Activated CD4-positive, alpha-beta T cell treated with anti-CD3 and anti-CD28 coated beads for 24 hours (primary cell): ENCODE results near the gene CCNK.

Experiments
- DNase-seq, 2 donors: peaks; one replicate each; pipeline ENCODE4 v3.0.0-alpha.2; 2020; ENCODE audit warnings: low read depth in 2 of 2

The CCNK gene

DNA sequence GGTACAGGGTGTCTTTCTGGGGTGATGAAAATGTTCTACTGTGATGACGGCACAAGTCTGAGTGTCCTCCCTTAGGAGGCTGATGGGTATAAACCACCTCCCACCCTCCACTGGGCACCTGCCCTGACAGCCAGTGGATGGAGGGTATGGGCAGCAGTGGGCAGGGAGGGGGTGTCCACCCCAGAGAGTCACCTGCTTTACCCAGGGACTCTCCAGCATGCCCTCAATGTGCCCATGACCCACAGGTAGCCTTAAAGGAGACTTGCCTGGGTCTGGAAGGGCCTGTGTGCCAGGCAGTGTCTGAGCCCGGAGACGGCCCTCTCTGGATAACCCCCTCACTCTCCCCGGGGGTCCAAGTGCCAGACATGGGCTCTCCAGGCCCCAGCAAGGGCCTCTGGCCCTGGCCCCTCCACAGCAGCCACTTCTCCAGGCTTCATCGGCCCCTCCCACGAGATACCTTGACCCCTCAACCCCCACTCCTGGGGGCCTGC, 38.8 kb downstream of the CCNK start:
- DNase-seq: no peak

DNA sequence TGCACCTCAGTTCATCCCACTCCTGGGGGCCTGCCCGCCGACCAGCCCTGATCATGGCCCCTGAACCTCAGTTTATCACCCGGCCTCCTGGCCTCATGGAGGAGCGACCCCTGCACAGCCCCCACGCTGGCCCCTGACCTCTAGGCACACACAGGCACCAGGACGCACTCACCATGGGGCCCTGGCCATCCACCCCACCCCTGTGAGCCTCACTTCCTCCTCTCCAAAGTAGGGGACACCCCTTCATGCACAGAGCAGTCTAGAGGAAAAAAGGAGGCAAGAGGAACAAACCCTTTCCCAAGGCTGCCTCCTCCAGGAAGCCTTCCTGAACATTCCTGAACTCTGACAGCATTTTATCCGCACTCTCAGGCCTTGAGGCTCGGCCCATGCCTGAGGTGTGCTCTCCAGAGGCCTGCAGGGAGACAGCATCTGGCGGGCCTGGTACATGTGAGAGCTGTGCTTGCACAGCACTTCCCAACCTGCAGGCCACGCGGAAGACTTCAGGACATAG, 39.4 kb downstream of the CCNK start:
- DNase-seq: no peak

DNA sequence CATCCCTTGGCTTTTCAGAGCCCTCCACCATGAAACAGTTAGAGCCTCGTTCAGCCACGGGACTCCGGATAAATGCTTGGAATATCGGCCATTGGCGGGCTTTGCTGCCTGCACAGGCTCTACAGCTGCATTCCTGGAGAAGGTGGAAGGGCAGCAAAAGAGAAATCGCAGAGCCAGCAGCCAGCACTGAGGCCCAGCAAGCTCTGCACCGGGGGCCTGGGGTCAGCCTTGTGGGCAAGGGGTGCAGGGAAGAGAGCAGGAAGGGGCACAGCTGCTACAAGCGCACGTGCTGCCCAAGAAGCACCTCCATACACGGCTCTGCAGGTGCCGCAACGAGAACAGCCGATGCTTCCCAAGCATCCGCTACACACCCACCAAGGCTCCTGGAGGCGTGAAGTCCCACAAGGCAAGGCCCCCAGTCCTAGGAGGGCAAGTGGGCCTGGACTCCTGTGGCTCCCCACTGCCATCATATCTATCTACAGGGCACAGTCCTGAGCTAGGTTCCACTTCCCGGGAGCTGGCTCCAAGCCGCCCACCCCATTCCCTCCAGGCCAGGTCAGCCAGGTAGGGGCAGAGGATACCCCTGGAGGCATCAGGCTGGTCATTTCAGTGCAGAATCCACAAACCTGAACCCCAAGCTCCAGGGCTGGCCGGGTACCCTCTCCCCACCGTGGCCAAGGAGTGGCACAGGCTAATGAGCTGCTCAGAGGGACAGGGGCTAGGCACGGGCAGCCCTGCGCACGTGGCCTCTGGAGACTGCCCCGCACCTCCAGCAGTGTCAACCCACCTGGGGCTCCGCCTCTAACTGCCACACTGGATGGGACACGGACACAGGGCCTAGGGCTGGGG, 40.2 kb downstream of the CCNK start:
- no peak for DNase-seq

DNA sequence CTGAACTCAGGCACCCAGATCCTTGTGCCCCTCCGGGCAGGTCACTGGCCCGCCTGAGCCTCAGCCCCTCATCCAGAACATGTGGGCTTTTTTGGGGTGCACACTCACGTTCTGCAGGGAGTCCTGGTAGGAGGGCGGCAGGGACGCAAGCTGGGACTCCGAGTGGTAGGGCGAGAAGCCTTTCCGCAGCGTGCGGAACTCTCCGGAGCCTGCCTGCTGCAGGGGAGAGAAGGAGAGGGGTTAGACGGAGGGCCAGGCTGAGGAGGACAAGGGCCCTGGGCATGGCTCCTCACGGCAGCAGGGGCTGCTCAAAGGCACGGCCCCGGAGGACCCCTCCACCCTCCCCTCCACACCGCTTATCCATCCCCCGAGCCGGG, 40.8 kb downstream of the CCNK start:
- no peak for DNase-seq

DNA sequence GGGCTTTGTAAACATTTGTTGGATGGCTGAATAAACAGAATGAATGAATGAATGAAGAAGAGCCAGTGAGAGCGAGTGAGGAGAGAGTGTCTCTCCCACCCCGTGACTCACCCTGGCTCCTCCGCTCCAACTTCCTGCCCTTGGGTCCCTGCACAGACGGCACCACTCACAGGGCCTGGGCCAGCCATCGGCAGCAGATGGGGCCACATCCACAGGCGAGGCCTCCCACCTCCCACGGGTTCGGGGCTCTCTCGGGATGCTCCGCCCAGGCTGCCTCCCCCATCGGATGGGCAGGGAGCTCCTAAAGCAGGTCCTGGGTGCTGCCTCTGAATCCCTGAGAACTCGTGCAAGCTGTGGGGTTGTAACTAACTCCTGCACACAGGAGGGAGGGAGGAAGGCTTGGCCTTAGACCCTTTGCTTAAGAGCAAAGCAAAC, 41.3 kb downstream of the CCNK start:
- no peak for DNase-seq

DNA sequence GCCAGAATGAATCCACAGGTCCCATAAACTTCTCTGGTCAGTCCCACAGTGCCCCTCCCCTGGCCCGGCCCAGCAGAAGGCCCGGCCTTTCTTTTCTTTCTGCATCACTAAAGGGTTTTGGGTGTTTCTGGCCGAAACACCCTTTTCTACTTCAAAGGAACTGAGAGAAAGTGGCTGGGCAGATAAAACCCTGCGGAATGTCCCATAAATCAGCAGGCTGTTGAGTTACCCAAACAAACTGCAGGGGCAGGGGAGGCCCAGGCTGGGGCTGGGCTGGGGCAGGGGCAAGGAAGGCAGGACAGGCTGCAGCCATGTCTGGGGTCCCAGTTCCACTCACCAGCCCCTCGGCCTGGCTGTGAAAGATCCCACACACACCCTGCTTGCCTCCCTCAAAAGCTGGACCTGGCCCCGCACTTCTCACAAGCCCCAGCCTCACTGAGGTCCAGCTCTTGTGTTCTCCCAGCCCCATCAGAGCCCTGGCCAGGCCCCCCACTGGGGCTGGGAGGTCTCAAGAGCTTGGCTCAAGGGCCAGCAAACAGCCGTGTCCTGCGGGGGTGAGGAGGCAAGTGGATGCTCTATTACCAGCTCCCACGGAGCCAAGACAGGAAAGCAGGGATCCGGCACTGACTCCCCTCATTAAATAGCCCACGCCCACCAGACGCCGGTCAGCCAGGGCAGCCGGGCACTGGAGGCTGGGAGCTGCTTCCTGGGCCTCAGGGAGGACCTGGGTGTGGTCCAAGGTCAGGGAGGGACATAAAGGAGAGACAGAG, 41.9 kb downstream of the CCNK start:
- no peak for DNase-seq

DNA sequence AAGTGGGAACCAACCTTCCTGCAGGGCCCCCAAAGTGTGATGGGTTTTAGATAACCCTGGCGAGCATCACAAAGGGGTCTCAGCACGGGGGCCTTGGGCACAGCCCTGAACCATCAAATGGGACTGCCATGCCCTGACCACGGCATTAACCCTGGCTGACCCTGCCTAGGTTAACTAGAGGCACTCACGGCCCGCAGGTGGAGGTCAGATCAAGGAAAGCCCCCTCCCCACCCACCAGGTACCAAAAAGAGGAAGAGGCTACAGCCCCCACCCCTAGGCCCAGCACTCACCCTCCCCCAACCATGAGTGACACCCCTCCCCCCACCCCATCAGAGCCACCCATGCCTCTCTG, 42.5 kb downstream of the CCNK start:
- no peak for DNase-seq

DNA sequence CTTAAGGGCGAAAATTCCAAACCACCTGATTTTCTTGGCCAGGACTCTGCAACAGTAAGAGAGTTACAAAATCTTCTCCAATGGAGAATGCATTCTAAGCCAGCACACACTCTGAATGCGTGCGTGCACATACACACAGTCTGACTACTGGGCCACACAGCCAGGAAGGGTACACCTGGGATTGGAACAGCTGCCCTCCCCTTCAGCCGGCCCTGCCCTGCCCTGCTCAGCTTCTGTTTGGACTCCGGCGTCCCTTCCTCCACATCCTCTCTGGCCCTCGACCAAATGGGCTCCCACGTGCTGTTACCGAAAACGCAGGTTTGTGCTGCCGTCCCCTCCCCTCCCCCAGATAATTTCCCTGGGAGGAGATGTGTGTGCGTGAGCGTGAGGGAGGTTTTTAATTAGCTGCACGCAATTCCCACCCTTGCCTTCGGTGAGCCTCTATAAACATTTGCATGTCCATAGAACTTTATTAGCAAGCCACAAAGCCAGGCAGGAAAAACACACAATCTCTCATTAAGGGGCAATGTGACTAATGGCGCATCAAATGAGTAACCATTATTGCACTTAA, 43.0 kb downstream of the CCNK start:
- no peak for DNase-seq

DNA sequence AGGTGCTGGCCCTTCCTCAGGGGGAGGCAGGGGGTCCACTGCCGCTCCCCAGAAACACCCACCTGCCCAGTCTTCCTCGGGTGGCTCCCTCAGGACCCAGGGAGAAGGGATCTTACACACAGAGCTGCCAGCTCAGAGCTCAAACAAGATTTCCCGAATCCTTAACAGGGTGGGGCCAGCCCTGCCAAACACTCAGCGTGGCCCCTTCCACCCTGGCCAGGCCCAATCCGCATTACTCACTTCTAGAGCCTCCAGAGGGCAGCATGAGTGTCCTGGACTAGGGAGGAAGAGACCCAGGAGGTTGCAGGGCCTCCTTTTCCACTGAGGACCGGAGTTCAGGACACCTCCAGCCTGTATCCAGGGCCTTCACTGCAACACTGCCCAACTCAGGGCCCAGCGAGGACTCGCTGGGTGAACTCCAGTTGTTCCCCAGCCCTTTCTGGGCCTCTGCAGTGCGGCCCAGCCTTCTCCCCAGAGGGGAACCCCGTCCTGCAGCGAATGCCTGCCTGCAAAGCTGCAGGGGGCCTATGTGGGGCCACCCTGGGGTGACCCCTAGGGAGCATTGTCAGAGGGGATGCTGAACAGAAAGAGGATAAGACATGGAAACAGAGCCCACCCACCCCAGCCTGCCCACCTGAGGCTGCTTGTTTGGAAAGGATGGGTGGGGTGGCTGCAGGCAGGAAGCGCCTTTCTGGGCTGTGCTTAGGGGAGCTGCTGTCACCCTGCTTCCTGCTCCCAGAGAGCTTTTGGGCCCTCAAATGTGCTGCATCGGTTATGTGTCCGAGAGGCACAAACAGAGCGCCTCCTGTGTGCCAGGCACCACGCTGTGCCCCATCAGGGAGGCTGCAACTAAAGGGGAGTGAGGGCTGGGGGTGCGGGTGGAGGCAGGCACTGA, 43.8 kb downstream of the CCNK start:
- no peak for DNase-seq

DNA sequence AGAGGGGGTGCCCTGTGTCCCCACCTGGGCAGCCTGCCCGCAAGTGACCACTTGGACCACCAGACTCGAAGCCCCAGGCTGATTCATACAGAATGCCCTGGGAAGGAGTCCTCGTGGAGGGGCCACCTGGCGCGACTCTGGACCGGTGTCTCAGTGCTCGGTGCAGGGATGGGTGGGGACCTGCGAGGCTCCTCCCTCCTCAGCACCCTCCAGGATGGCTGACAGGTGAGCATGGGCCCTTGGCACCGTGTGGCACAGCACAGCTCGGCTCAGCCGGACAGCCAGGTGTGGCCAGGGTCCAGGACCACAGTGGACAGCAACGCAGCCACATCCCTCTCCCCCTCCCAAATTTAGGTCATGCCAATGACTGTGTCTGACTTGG, 44.5 kb downstream of the CCNK start:
- no peak for DNase-seq

DNA sequence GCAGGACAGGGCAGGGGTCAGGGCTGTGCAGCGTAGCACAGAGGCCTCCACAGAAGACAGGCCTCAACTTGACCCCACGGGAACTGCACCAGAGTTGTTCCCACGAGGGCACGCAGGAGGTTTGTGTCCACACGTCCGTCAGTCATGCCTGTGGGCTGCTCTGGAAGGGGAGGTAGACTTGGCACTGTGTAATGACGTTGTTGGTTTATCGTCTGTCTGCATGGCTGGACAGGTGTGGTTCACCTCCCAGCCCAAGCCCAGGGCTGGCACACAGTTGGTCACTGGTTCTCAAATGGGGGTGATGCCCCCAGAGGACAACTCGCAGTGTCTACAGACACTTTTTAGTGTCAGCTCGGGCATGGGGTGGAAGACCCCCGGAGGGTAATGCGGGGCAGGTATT, 45.8 kb downstream of the CCNK start:
- DNase-seq: no peak

DNA sequence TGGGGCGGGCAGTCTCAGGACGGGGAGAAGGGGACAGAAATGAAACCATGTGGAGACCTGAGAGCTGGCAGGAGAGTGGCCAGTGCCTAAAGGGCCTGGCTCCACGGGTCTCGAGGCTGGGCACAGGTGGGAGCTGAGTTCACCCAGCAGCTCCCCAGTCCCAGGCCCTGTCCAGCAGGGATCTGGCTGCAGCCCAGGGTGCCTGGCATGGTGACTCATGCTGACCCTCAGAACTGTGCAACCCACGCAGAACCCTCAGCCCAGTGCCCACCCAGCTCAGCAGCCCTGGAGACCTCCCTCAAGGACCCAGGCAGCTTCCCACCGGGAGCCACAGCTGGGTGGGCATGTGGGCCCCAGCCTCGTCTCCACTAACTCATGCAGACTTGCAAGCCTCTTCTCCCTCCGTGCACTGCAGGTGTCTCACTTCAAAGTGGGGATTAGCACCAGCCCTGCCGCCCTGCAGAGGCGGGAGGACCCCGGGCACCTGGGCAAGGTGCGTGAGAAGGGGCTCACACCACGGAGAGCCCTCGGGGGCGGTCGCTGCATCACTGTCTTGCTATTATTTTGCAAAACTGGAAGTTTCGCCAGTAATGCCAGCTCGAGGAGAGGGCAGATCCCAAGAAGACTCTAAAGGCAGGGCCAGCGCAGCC, 46.3 kb downstream of the CCNK start:
- DNase-seq: no peak

DNA sequence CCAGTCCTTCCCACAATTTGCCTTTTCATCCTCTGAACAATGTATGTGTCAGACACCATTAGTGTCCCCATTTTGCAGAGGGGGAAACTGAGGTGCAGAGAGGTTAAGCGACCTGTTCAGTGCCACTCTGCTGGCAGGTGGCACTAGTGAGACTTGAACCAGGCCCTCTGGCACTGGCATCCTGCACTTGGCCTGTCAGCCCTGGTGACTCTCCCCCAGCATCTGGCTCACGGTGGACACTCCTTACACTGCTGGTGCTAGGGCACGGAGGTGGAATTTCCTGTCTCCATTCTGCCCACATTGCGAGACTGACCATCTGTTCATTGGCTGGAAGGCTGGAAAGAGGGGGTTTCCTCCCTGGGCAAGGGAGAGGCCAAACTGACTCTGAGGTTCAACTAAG, 48.7 kb downstream of the CCNK start:
- no peak for DNase-seq

DNA sequence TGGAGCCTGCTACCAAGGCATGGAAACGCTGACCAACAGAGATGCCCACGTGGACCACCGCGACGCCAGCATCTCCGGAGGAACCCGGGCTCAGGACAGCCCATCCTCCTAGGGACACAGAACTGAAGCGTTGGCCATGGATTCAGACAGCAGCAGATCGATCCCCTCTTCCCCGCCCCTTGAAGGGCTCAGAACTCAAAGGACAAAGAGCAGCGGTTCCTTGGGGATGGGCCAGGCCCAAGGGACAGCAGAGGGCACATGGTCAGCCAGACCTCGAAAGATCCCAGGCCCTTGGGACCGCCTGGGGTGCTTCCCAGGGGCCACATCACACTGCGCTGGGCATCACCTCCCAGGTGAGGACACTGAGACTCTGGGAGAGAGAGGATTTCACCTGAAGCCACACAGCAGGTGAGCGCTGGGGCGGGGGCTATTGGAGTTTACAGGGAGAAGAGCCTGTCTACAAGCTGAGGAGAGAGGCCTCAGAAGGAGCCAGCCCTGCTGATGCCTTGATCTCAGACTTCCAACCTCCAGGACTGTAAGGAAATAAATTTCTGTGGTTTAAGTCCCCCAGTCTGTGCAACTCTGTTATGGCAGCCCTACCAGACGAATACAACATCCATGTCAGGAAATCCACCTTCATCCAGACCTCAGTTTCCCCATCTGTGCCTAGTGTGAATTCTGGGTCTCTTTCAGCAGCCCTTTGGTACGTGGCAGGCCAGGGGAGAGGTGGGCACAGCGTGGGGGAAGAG, 49.4 kb downstream of the CCNK start:
- no peak for DNase-seq

DNA sequence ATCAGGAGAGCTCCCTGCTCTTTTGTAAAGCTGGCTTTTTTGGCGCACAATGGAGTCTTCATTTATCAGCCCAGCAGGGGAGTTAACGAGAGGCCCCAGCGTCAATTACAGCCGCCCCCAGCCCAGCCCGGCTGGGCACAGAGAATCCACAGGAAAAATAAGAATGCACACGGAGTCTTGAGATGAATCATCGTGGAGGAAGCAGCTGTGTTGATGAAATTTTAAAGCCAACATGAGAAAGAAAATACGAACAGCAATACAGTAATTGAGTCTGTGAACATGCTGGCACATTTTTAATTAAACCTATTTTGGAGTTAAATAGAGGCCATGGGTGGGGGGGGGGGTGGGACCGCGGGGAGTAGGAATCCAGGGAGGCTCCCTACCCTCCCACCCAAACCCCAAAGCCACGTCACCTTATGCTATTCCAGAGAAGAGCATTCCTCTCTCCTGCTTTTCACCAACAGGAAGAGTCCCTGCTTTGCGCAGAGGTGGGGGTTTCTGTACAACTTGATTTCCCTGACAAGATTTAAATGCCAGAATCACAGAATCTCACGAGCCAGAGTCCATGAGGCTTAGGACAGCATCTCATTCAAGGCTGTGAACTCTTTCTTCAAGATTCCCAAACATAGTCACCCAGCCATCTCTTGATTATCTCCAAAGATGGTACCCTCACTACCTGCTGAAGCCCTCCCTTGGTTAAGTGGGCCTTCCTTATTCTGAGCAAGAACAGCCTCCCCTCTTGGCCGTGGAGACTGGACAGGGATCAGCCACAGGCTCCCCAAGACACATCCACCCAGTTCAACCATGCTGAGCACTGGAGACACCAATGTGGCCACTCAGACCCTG, 50.3 kb downstream of the CCNK start:
- no peak for DNase-seq

DNA sequence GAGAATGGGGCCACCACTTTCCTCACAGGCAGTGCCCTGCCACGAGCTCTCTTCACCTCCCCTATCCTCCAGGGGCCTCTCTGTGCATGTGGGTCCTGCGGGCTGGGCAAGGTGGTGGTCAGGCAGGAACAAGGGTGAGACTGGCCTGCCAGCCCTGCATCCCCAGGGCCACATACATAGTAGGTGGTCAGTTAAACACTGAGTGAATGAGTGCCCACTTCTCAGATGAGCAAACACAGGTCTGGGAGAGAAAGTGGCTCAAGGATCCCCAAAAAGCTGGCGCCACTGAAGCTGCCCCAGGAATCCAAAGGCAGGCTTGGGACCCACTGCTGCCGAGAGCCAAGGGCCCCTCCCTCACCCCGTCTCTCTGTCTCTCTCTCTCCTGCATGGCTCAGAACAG, 51.1 kb downstream of the CCNK start:
- no peak for DNase-seq

DNA sequence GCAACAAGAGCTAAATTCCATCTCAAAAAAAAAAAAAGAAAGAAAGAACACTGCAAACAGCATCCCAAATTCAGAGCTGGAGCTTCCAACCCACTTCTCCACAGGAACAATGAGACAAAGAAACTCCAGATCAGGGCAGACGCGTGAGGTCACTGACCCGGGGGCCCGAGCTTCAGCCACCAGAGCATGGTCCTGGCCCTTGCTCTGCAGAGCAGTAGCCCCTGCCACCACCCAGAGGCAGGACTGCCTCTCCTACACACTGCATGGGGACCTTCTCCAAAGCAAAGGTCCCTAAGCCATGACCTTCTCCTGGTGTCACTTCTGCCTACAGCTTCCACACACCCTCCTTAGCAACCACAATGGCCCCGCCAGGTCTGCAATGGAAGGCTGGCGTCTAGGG, 53.1 kb downstream of the CCNK start:
- DNase-seq: no peak

DNA sequence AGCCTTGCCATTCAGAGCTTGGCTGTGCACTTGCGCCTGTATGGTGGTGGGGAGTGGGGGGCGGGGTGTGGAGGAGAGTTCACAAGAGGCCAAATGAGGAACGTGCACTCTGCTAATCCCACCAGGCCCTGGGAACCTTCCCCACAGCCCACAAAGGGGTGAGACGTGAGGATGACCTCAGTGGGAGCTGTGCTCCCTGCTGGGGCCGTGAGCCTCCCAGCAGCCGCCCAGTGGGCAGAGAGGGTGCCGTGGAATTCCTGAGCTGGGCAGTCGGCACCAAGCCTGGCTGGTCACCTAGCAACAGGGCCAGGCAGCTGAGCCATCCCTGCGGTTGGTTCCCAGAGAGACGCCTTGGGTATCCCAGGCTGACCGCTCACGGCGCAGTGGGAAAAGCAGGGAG, 53.7 kb downstream of the CCNK start:
- DNase-seq: no peak

DNA sequence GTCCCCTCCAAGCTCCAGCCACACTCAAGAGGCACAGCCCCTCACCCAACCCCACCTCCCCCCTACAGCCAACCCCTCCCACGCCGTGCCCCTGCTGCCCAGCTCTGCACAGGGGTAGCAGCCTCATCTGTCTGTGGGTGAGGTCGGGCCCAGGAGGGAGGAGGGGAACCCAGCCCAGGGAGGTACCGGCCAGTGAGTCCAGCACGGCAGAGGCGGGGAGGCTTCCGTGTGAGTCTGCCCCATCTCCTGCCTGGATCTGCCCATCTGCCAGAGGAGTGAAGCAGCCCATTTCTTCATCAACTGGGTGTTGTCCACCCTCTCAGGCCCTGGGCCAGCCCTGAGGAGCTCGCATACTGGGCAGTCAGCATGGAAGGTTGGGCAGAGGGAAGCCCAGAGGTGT, 54.2 kb downstream of the CCNK start:
- DNase-seq: no peak
